Neural progenitor cell (in vitro differentiated cells): ENCODE data around the gene CYP2D6. TPM values are rescaled to one million over a fixed set of nuclear protein-coding genes. Genes with fewer than 3 reads are reported as not detected.
"Not testable (repeated sequence)": the region's sequence is repeated elsewhere in the genome, so short reads cannot be mapped to it uniquely, and the experiment has no call there.

Experiments
- DNase-seq: peaks from one replicate; pipeline ENCODE4 v3.0.0-alpha.2; 2016; ENCODE audit warnings: low spot score
- H2AFZ ChIP-seq: fragments of 200-600 bp; sonication (generic); replicated peaks from 2 replicates; pipeline ENCODE4 v1.6.1; 2016; ENCODE audit warnings: antibody characterized with exemption
- H3F3A ChIP-seq: fragments of 200-600 bp; sonication (generic); 2 replicates; pipeline ENCODE4 v1.6.1; 2016; ENCODE audit warnings: antibody characterized with exemption, low read depth
- H3K27ac ChIP-seq: fragments of 200-600 bp; sonication (generic); 2 replicates; pipeline ENCODE4 v1.5.1; 2016; ENCODE audit warnings: mild to moderate bottlenecking
- H3K27me3 ChIP-seq: fragments of 200-600 bp; sonication (generic); 2 replicates; pipeline ENCODE4 v1.6.1; 2016; ENCODE audit warnings: mild to moderate bottlenecking, moderate library complexity
- H3K36me3 ChIP-seq: fragments of 200-600 bp; sonication (generic); 2 replicates; pipeline ENCODE4 v1.5.1; 2016
- H3K4me1 ChIP-seq: fragments of 200-600 bp; sonication (generic); 2 replicates; pipeline ENCODE4 v1.6.1; 2016; ENCODE audit warnings: mixed run types
- H3K4me2 ChIP-seq: fragments of 200-600 bp; sonication (generic); 2 replicates; pipeline ENCODE4 v1.6.1; 2016
- H3K4me3 ChIP-seq: fragments of 200-600 bp; sonication (generic); 2 replicates; pipeline ENCODE4 v1.5.1; 2016
- H3K79me2 ChIP-seq: fragments of 200-600 bp; sonication (generic); 2 replicates; pipeline ENCODE4 v1.6.1; 2016; ENCODE audit warnings: low read depth
- H3K9ac ChIP-seq: fragments of 200-600 bp; sonication (generic); 2 replicates; pipeline ENCODE4 v1.6.1; 2016
- H3K9me3 ChIP-seq: fragments of 200-600 bp; sonication (generic); 2 replicates; pipeline ENCODE4 v1.5.1; 2016; ENCODE audit warnings: low read depth
- H4K20me1 ChIP-seq: fragments of 200-600 bp; sonication (generic); 2 replicates; pipeline ENCODE4 v1.6.1; 2016; ENCODE audit warnings: low read depth
- H3K27ac Mint-ChIP-seq: 3 replicates; pipeline ENCODE4 v1.8.0; 2021; ENCODE audit warnings: mixed read lengths
- H3K27me3 Mint-ChIP-seq: 2 replicates; pipeline ENCODE4 v1.8.0; 2022; ENCODE audit warnings: low read depth, mild to moderate bottlenecking, inconsistent platforms, moderate library complexity, mixed read lengths; ENCODE audit not compliant: insufficient read depth
- H3K36me3 Mint-ChIP-seq: 3 replicates; pipeline ENCODE4 v1.8.0; 2021; ENCODE audit warnings: mixed read lengths
- H3K4me1 Mint-ChIP-seq: 3 replicates; pipeline ENCODE4 v1.8.0; 2021; ENCODE audit warnings: mixed read lengths
- H3K4me3 Mint-ChIP-seq: 3 replicates; pipeline ENCODE4 v1.8.0; 2021; ENCODE audit warnings: mild to moderate bottlenecking, moderate library complexity, mixed read lengths
- H3K9me3 Mint-ChIP-seq: 3 replicates; pipeline ENCODE4 v1.8.0; 2020; ENCODE audit warnings: mixed read lengths
- CTCF ChIP-seq: fragments of 200-600 bp; sonication (generic); IDR thresholded peaks from 2 replicates; pipeline ENCODE4 v1.5.1; 2017; ENCODE audit warnings: antibody characterized with exemption, mild to moderate bottlenecking
- EZH2 ChIP-seq: fragments of 200-600 bp; sonication (generic); IDR thresholded peaks from 2 replicates; pipeline ENCODE4 v1.6.1; 2017; ENCODE audit warnings: antibody characterized with exemption, mild to moderate bottlenecking, moderate library complexity
- EZH2phosphoT487 ChIP-seq: fragments of 200-600 bp; sonication (generic); IDR thresholded peaks from 2 replicates; pipeline ENCODE4 v1.6.1; 2017; ENCODE audit warnings: antibody characterized with exemption
- total RNA-seq: library from RNA; depleted of rRNA; stranded (reverse); fragments of >200 nt; gene quantifications from 2 replicates; pipeline ENCODE4 v1.2.3, GENCODE V29; 2015; ENCODE audit warnings: low replicate concordance

The CYP2D6 gene
- total RNA-seq, 1 donor from 2014 or later: 0.24 TPM

- H3F3A ChIP-seq: no peaks in the 10 kb centered on the region
- H3K27ac ChIP-seq: no peak overlapping the region
- DNase-seq: no peak
- no peak overlapping the region for H2AFZ ChIP-seq
- no peak overlapping the region for H3K4me2 ChIP-seq
- Mint-ChIP-seq H3K4me3 (no peak overlapping the region), H3K9me3 (no peaks in the 10 kb centered on the region), H3K27ac (no peak overlapping the region), H3K27me3 (peaks cover 2% of the 10 kb centered on the region), H3K4me1 (no peaks in the 10 kb centered on the region), H3K36me3 (no peaks in the 10 kb centered on the region)
- H3K4me1 ChIP-seq: no peaks in the 10 kb centered on the region
- H3K4me3 ChIP-seq: no peak overlapping the region
- no peaks in the 10 kb centered on the region for H3K27me3 ChIP-seq
- no peaks in the 10 kb centered on the region for H4K20me1 ChIP-seq
- H3K9me3 ChIP-seq: no peaks in the 10 kb centered on the region
- H3K9ac ChIP-seq: no peak overlapping the region
- TF ChIP-seq EZH2phosphoT487: no peak
- no peak for TF ChIP-seq CTCF
- no peak for TF ChIP-seq EZH2
- no peaks in the 10 kb centered on the region for H3K79me2 ChIP-seq
- no peaks in the 10 kb centered on the region for H3K36me3 ChIP-seq
Observed at GRCh38 chr22:42138972-42139371, 8.4 kb upstream of the CYP2D6 start.

GRCh38 chr22:42138122-42138770 lies 7.6 kb upstream of the CYP2D6 start:
- H3K4me2 ChIP-seq: no peak overlapping the region
- Mint-ChIP-seq H3K27ac (no peak overlapping the region), H3K36me3 (no peaks in the 10 kb centered on the region), H3K27me3 (peaks cover 2% of the 10 kb centered on the region), H3K9me3 (no peaks in the 10 kb centered on the region), H3K4me1 (no peaks in the 10 kb centered on the region), H3K4me3 (no peak overlapping the region)
- no peak overlapping the region for H3K4me3 ChIP-seq
- H3K36me3 ChIP-seq: no peaks in the 10 kb centered on the region
- H3K79me2 ChIP-seq: no peaks in the 10 kb centered on the region
- H3K9ac ChIP-seq: no peak overlapping the region
- no peaks in the 10 kb centered on the region for H3K27me3 ChIP-seq
- TF ChIP-seq CTCF (no peak), EZH2 (no peak)
- H3K27ac ChIP-seq: no peak overlapping the region
- DNase-seq: no peak
- no peaks in the 10 kb centered on the region for H4K20me1 ChIP-seq
- H3F3A ChIP-seq: no peaks in the 10 kb centered on the region
- H3K4me1 ChIP-seq: no peaks in the 10 kb centered on the region
- no peaks in the 10 kb centered on the region for H3K9me3 ChIP-seq
- H2AFZ ChIP-seq: no peak overlapping the region

GRCh38 chr22:42135688-42136087 lies 5.1 kb upstream of the CYP2D6 start:
- H3K27ac Mint-ChIP-seq, H3F3A ChIP-seq, H3K4me1 ChIP-seq, H4K20me1 ChIP-seq, H3K4me3 ChIP-seq, H3K79me2 ChIP-seq, H3K36me3 ChIP-seq, H2AFZ ChIP-seq, H3K9me3 ChIP-seq, H3K4me1 Mint-ChIP-seq, H3K27me3 Mint-ChIP-seq, H3K36me3 Mint-ChIP-seq, H3K9ac ChIP-seq, H3K27ac ChIP-seq, H3K4me3 Mint-ChIP-seq, H3K9me3 Mint-ChIP-seq, H3K27me3 ChIP-seq, DNase-seq, H3K4me2 ChIP-seq: not testable (repeated sequence)

GRCh38 chr22:42134100-42135020 lies 3.8 kb upstream of the CYP2D6 start:
- Histone ChIP-seq H3K4me2 (no peak overlapping the region), H3K4me3 (no peak overlapping the region), H2AFZ (no peak overlapping the region), H3K9me3 (no peaks in the 10 kb centered on the region), H3K27ac (no peak overlapping the region), H3K27me3 (no peaks in the 10 kb centered on the region), H3K79me2 (no peaks in the 10 kb centered on the region), H3K4me1 (no peaks in the 10 kb centered on the region), H3F3A (no peaks in the 10 kb centered on the region), H3K36me3 (no peaks in the 10 kb centered on the region), H4K20me1 (no peaks in the 10 kb centered on the region), H3K9ac (no peak overlapping the region)
- Mint-ChIP-seq H3K4me1 (no peaks in the 10 kb centered on the region), H3K27me3 (peaks cover 10% of the 10 kb centered on the region), H3K9me3 (no peaks in the 10 kb centered on the region), H3K27ac (no peak overlapping the region), H3K36me3 (no peaks in the 10 kb centered on the region), H3K4me3 (no peak overlapping the region)
- no peak for TF ChIP-seq CTCF
- no peak for TF ChIP-seq EZH2
- no peak for TF ChIP-seq EZH2phosphoT487
- no peak for DNase-seq
